Transverse colon (tissue), 3 donors: ENCODE measurements around the gene EPS8L3.

ENCODE experiments used
- POLR2A ChIP-seq: fragments of 450-650 bp; IDR thresholded peaks from one replicate; pipeline ENCODE4 v1.6.1; 2016; ENCODE audit warnings: antibody characterized with exemption, mild to moderate bottlenecking, moderate library complexity
- TF ChIP-seq, protein P1 (sequence below), 5 experiments: fragments of 200-600 bp in 3 of 5; fragments of 450-650 bp in 2 of 5; sonication (generic) in 3 of 5; IDR thresholded peaks; 1 replicate in 2 of 5; 2 replicates in 3 of 5; pipeline ENCODE4 v1.5.1; 2016 to 2017; ENCODE audit warnings: antibody characterized with exemption in 5 of 5, inconsistent platforms in 3 of 5, mild to moderate bottlenecking in 2 of 5, moderate library complexity in 1 of 5

DNA sequence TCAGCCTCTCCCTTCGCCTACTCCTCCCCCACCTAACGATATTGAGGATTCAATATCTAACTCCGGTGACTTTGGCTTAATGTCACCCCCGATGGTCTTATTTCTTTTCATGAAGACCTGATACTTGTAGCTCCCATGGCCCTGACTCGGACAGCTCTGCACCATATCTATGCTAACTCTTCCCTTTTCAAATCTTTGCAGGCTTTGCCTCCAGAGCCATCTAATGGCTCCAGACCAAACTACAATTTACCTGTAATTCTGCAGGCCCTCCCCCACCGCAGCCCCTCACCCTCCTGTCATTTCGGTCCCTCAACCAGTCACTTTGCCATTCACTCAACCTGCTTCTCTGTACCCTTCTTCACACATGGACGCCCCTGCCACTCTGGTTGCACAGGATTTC, 59.5 kb downstream of the EPS8L3 start:
- TF ChIP-seq, protein P1, sequence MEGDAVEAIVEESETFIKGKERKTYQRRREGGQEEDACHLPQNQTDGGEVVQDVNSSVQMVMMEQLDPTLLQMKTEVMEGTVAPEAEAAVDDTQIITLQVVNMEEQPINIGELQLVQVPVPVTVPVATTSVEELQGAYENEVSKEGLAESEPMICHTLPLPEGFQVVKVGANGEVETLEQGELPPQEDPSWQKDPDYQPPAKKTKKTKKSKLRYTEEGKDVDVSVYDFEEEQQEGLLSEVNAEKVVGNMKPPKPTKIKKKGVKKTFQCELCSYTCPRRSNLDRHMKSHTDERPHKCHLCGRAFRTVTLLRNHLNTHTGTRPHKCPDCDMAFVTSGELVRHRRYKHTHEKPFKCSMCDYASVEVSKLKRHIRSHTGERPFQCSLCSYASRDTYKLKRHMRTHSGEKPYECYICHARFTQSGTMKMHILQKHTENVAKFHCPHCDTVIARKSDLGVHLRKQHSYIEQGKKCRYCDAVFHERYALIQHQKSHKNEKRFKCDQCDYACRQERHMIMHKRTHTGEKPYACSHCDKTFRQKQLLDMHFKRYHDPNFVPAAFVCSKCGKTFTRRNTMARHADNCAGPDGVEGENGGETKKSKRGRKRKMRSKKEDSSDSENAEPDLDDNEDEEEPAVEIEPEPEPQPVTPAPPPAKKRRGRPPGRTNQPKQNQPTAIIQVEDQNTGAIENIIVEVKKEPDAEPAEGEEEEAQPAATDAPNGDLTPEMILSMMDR (IDR thresholded peaks at IDR 0.05) = no peak
- no peak for TF ChIP-seq POLR2A
